GM10266 (cell line): ENCODE data around the gene EHD1.

Experiments used
- DNase-seq: peaks from one replicate; pipeline ENCODE4 v3.0.0; 2012; ENCODE audit errors: extremely low spot score
- CTCF ChIP-seq: IDR thresholded peaks from 2 replicates; pipeline ENCODE4 v1.5.1; 2012; ENCODE audit warnings: mild to moderate bottlenecking, low read depth; ENCODE audit not compliant: control insufficient read depth, insufficient read depth; ENCODE audit errors: missing control alignments

Gene EHD1

GRCh38 chr11:64893194-64894069 lies 15.0 kb upstream of the EHD1 start:
- TF ChIP-seq CTCF = no peak
- no peak for DNase-seq

- no peak for TF ChIP-seq CTCF
- DNase-seq = no peak
Measured at GRCh38 chr11:64892838-64893193, 14.4 kb upstream of the EHD1 start.

GRCh38 chr11:64892411-64892831 lies 14.0 kb upstream of the EHD1 start:
- DNase-seq = no peak
- TF ChIP-seq CTCF = no peak

GRCh38 chr11:64891880-64892279 lies 13.5 kb upstream of the EHD1 start:
- no peak for TF ChIP-seq CTCF
- no peak for DNase-seq

- no peak for TF ChIP-seq CTCF
Measured at GRCh38 chr11:64891215-64891848, 12.9 kb upstream of the EHD1 start.

GRCh38 chr11:64890522-64890939 lies 12.1 kb upstream of the EHD1 start:
- no peak for DNase-seq
- no peak for TF ChIP-seq CTCF

More at GRCh38 chr11:64891215-64891848, 12.9 kb upstream of the EHD1 start:
- DNase-seq = no peak
